Measurements from ENCODE around the gene DUSP3.

GRCh38 chr17:43766413-43767052 is 12.2 kb downstream of the DUSP3 start:
- TF ChIP-seq POLR2A (IDR thresholded peaks at IDR 0.05), result no peak
- peak; percentile 51 to 89 (median 78) for TF ChIP-seq CTCF (IDR thresholded peaks at IDR 0.05)

All from right lobe of liver (tissue), 4 donors.